NCI-H1694 treated with DMSO at 0.1 percent for 48 hours (cell line): Measurements from ENCODE around the gene TXNDC11.

Experiments used
- DNase-seq: peaks from one replicate; lab custom pipeline; 2025; lab: John Stamatoyannopoulos, UW

The TXNDC11 gene

DNA sequence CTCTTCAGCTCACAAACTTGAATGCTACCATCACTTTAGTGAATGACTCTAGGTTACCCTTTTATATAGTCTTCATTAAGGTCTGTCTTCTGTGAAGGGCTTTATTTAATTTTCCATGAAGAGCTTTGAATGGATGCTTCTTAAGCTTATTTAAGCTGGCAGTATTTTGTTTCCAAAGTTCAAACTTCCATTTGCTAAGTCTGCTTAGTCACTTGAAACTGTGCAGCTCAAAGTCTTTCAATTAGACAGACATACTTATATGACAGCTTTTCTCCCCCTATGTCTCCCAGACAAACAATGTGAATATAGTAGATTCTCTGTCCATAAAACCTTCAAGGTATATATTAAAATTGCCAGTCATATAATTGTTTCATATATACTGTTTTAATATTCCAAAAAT lies 23.5 kb downstream of the TXNDC11 start:
- DNase-seq, result no peak

DNA sequence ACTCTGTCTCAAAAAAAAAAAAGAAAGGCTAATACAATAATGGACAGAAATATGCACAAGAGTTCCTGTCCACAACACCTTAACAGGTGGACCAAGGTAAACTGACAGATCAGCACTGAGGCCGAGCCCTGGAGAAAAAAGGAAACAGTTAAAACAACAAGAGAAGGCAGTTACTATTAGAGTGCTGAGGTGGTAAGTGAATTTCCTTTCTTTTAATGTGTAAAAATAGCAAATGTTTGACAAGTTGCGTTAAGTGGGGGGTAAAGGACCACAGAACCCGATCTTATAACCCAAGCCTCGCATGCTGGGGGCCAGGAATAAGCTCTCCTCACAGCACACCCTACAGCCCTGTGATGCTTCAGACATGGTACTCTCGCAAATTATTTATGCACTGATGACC lies 24.8 kb downstream of the TXNDC11 start:
- DNase-seq, result no peak

DNA sequence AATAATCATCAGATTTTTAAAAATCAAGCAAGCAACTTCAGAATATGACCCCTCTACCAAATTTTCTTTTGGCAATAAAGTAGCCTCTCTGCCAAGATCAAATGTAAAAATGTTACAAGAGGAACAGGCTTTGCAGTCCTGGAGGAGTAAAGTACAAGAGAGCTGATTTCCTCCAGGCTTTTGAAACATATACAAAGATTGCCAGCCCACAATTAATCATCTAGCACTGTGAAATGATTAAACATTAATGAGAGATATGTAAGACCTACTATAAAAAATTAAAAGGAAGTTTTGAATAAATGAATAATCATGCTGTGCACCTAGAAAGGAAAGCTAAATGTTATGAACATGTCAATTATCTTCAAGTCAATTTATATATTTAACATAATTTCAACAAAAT lies 26.3 kb downstream of the TXNDC11 start:
- DNase-seq, result no peak

DNA sequence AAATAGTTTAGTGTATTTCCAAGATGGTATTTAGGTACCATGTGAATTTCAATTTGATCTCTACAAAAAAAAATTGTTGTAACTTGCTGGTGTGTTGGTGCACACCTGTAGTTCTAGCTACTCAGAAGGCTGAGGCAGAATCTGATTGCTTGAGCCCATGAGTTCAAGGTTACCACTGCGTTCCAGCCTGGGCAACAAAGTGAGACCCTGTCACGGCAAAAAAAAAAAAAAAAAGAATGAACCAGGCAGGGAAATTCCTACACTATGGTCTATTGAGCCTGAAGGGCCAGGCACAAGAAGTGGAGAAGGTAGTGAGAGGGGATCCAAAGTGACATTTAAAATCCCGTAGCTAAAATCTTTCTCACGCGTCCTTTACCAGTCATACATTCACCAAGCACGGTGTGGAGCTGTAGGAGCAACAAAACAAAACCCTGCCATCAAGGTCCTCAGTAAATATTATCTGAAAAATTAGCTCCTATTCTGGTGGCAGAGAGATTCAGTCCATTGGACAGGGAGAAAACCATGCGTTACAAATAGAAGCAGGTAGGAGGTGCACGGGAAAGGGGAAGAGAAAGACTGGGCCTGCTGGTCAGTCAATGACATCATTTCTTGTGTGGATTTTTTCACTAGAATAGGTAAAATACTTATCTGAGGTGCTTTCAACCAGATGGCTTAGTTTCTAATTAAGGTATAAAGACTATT lies 27.3 kb downstream of the TXNDC11 start:
- no peak for DNase-seq

DNA sequence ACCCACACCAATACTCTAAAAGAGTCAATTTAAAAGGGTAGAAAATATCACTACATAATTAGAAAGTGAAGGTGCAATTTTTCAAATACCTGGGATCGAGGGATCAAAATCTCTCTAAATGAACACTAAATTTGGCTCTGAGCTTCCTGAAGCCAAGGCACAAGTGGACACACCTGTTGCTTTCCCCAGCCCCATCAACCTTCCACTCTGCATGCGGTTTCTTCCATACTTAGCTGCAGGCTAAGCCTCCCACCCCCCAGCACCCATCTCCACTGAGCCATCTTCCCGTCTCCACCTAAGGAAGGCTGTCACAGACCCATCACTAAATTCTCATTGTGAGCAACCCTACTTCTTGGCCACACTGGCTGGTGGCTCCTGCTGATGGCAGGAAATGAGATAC lies 30.5 kb downstream of the TXNDC11 start:
- no peak for DNase-seq

DNA sequence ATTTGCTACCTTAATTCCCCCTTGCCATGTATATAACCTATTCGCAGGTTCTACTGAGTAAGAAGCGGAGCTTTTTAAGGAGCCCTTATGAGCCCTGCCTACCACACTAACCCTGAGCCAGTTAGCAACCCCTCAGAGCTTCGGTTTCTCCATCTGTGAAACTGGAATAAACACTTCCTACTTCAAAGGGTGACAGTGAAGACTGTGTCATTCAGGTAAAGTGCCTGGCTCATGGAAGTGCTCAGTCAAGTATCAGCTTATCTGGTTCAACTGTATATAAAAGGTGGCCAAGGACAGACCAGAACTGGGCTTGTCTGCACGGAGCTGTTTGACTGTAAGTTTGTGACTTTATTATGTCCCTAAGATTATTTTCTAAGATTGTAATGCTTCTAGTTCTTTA lies 31.0 kb downstream of the TXNDC11 start:
- DNase-seq, result no peak

DNA sequence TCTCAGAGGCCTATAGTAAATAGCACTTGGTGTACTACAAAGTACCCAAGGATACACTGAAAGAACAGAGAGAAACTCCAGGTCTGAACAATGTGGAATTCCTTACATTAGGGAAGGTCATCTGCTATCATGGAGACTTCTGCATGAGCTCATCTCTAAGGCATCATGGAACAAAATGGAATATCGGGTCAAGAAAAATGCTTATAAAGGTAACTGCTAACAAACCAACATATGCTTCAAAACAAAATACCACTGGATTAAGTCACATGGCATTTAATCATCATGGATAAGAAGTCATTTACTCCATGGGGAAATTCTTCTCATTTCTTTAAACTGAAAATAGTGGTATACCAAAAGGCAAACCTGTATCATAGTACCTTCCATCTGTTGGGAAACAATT lies 34.2 kb downstream of the TXNDC11 start:
- DNase-seq, result no peak

DNA sequence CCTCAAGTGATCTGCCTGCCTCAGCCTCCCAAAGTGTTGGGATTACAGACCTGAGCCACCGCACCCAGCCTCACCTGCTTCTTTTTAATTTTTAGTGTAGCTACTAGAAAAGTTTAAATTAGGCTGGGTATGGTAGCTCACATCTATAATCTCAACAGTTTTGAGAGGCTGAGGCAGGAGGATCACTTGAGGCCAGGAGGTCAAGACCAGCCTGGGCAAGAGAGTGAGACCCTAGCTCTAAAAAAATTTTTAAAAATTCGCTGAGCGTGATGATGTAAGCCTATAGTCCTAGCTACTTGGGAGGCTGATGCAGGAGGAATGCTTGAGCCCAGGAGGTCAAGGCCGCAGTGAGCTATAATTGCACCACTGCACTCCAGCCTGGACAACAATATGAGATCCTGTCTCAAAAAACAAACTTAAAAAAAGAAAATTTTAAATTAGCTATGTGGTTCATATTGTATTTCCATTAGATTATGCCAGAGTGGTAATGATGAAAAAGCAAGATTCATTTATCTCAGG lies 34.9 kb downstream of the TXNDC11 start:
- no peak for DNase-seq

DNA sequence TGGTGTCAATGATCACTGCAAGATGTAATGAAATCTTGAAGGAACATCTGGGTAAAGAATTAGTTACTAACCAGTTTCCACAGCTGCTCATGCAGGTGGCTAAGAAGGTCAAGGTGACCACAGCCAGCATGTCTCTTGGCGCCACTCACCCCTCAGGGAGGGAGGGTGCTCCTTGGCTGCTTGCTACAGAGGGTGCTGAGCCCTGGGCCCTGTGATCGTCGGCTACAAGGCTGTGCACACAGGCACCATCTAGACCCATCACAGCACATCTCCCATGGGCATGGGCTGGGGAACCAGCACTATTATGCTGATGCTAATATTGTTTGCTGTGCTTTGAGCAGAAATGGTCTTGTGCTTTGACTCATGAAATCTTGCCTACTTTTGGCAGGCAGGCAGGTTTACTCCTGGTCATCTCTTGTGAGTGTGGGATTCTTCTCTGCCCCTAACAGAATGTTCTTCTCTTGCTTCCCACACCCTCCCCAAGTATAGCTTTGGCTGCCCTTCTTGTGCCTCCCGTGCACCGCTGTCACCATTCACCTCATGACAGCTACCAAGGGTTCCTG lies 36.4 kb downstream of the TXNDC11 start:
- no peak for DNase-seq

DNA sequence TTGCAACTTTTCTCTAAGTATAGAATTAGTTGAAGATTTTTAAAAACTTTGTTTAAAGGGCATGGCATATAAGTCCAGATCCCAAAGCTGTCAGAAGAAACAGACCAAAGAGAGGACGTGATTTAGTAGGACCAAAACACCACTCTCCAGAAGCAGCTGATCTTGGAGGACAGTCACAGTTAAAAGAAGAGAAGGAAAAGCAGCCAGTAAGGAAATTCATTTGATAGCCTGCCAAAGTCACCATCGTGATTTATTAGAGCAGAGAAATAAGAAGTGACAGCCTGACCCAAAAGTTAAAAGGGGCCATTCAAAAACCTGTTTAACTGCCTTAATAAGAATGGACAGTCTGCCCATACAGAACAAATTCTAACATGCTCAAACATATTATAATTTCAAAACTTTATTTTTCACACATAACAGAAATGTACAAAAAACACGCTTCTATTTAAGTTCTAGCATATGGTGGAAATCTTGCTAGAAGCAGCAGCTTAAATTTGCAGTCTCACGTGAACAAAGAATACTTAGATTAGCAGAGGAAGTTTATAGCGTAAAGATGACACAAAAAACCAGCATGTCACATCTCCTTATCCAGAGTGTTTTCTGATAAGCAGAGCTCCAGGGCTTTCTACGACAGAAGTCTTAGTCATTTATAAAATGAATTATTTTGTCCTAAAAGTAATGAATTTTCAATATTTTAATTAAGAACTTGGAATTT lies 37.2 kb downstream of the TXNDC11 start:
- no peak for DNase-seq

DNA sequence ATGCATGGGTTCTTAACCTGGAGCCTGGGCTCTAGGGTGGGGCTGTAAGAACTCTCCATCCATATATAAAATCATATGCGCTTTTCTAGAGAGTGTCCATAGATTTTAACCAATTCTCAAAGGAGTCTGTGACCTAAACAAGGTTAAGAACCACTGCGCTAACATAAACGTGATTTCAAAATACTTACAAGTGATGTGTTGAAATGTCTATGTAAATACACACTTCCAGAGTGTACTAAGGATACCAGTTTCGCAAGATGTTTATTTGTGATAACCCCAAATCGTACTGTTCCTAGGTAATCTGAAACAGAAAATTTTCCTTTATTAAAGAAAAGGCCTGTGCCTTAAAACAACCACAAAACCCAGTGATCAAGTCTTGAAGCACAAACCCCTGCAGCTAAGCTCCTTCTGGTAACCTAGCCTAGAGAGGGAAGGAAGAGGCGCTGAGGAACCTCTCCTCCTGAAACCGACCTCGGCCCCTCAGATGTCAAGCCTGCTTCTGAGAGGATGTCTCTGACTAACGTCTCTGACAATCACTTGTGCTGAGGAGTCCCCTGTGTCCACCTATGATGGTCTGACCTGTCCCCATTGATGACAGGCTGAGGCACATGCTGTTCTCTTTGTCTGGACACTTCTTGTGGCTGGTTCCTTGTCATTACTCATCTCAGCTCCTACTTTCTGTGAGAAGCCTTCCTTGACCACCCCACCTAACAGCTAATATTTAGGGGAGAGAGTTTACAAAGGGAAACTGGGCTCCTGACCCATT lies 42.2 kb downstream of the TXNDC11 start:
- DNase-seq, result no peak

DNA sequence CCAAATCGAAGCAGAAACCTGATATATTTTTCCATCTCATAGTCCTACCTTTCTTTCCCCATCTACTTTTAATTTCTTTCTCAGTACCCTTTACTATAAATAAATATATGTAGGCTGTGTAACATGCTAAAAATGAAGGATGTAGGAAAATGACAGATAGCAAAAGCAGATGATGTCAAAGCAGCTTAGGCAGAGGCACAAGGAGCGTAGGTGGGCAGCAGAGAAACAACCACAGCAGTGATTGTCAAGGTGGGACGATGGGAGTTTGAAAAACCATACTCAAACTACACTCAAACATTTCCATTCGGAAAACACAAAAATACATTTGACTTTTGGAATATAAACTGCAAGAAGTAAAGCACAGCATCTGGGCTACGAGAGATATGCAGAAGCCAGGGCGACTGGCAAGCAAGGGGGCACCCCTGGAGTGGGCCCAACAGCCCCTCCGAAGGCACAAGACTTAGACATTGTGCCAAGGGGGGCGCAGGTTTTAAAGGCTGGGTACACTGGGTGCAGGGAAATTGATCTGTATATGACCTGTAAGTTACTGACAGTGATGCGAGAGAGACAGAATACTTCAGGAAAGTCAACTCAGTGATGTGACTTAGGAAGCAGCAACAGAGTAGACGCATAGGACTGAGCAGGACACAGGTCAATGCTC lies 43.3 kb downstream of the TXNDC11 start:
- no peak for DNase-seq

DNA sequence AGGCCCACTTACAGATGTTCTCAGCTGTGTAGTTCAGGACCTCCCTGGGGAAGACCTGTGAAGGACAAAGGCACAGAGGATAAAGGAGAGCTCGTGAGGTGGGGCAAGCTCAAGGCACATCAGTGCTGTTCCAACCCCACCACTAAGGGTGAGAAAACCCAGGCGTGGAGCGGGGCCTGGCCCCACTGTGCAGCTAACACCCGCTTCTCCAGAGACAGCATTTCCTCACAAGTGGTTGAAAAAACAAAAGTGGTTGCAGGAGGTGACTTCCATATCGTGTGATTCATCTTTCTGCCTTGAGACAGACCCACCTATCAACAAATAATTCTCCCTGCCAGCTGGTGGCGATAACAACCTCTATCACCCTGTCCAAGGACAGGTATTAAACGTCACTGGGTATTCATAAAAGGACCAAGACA lies 44.4 kb downstream of the TXNDC11 start:
- DNase-seq, result no peak

DNA sequence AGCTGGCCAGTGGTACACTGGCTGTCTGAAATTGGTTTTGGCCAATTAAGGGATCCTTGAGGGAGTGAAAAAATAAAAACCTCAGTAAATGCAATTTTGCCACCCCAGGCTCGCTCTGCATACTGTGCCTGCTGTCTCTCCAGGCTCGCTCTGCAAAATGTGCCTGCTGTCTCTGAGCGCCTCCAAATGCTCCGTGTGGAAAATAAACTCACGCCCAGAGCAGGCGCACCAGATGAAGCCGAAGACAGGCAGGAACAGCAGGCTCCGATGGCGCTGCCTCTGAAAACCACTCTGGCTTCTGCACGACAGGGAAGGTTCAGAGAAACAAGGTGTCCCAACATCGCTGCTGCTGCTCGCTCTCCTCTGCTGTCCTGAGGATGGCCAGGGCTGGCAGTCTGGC lies 45.3 kb downstream of the TXNDC11 start:
- DNase-seq, result peak; percentile 40

DNA sequence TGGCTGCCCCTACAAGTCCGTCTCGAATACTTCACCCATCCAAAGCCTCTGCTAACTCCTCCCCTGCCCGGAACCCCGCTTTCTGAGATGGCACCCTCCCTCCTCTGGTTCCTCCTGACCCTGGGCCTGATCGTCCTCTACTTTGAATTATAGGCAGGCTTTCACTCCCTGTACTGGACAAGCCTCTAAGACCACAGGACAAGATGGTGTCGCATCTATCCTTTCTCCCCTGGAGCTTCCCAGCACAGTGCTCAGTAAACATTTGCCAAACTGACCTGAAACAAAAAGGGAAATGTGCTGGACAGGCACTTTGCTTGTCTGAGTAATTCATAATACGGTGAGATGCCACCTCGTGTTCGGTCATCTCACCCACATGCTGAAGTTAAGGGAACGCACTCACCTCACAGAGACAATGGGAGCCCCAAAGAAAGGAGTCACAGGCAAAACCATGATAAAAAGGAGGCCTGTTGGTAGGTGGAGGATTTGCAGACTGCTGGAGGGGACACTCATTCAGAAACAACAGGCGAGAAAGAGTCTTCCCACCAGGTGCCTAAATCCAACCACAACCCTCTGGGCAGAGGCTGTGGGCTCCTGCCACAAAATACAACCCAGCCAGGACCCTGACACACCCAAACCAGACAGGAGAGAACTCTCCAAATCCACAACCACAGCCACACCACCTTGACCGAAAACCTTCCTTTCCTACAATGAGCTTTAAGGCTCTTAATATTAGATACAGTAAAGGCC lies 46.2 kb downstream of the TXNDC11 start:
- no peak for DNase-seq

DNA sequence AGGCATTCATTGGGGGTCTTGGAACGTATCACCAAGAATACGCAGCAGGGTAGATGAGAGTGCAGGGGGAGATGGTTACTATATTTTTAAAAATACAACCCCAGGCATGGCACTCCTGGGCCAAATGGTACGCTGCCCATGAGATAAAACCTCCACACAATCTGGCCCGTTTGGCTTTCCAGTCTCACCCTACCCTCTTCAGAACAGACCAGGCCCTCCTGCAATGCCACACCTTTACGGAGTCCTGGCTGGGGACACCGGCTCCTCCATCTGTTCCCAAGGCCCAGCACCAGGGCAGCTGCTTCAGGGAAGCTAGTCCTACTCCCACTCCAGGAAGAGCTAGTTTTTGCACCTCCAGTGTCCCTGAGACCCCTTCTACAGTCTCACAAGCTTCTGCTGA lies 50.0 kb downstream of the TXNDC11 start:
- no peak for DNase-seq

DNA sequence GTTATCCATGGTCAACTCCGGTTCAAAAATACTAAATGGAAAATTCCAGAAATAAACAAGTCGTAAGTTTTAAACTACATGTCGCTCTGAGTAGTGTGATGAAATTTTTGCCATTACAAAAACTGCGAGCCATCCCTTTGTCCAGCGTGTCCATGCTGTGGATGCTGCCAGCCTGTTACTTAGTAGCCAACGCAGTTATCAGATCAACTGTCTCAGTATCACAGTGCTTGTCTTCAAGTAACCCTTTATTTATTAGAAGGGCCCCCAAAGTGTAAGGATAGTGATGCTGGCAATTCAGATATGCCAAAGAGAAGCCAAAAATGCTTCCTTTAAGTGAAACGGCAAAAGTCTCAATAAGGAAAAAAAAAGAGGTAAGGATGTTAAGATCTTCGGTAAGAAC lies 50.5 kb downstream of the TXNDC11 start:
- DNase-seq, result no peak

DNA sequence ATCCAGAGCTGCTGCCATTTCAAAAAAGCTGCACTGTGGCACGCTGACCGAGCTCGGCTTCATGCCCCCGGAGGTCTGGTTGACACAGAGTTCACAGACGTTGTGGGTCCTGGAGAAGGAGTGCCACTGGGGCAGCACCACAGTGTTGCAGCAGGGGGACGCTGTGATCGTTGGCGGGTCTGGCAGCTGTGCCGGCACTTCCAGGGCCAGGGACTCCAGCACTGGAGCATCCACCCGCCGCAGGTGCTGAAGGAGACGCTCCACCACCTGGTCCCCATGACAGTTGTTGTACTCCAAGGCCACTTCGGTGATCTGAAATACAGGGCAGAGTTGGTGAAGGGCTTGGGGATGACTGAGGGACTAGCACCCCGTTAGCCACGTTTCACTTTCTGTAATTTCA lies 50.9 kb downstream of the TXNDC11 start:
- DNase-seq, result no peak

DNA sequence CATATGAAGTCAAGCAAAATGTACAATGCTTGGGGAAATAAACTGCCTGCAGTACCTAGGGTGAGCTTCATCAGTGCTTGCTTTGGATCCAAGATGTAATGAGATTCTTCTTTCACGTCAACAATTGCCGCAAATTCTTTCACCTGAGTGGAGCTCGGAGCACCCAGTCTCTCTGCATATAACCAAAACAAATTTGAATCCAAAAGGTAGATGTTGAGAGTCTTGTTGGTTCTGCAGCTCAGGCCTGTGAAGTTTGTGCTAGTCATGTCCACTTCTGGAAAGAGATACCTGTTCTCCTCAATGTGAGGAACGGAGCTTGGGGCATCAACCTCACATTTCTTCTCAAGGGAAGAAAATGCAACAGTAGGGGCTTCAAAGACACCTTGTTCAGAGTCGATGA lies 51.4 kb downstream of the TXNDC11 start:
- DNase-seq, result no peak

DNA sequence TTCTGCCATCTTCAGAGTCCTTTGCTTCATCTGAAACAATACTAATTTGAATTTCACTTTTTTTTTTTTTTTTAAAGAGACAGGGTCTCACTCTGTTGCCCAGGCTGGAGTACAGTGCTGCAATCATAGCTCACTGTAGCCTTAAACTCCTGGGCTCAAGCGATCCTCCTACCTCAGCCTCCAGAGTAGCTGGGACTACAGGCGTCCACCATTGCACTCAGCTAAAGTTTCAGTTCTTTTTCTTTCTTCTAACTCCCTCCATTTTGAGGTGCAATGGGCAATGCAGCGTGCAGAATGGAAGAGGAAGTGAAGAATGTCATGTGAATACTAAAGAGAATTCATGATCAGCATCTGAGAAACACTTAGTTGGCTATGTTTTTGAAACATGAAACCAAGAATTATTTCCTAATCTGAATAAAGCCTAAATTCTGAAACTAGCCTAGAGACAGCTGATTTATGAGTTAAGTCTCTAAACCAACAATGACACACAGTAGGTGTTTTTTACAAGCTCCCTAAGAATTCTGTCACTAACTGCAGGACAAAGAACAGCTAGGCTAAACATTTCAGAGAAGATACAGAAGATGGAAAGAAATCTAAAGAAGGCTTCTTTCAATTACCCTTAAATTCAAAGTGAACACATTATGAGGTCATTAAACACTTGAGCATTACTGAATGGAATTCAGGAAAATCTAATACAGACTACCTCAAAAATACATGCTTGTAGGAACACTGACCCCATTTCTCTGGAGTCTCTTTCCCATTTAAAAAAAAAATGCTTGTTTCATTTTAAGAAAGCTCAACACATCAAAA lies 53.4 kb downstream of the TXNDC11 start:
- DNase-seq, result no peak

DNA sequence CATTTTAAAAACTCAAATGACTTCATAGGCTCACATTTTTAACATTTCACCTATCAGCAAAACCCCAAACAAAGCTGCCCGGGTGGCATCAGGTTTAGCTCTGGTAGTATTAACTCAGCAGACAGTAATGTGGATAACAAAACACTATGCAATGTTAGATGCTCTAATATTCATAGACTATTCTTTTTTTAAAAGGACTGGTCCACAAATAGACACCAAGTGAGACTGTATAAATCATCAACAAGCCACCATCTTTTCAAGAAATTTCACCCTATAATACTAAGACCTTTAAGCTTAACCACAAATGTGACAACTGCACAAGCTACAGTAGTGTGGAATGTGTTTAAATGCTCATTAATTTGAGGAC lies 54.2 kb downstream of the TXNDC11 start:
- DNase-seq, result no peak
